ENCODE measurements around the gene PADI3.

The PADI3 gene

GRCh38 chr1:17208546-17208945 lies 40.4 kb upstream of the PADI3 start:
- H3K27ac ChIP-seq (ENCODE audit: low read length), result no peak overlapping the region

GRCh38 chr1:17209430-17209829 lies 39.5 kb upstream of the PADI3 start:
- H3K9me3 ChIP-seq (ENCODE audit: control insufficient read depth in 1 of 2, low read length in 2 of 2), result no peaks in the 10 kb centered on the region
- no peaks in the 10 kb centered on the region for H3K36me3 ChIP-seq (ENCODE audit: control insufficient read depth in 1 of 2, insufficient read depth in 2 of 2, low read length in 2 of 2)
- no peak overlapping the region for H3K4me3 ChIP-seq (ENCODE audit: low read depth in 1 of 2, low read length in 2 of 2)
- no peak overlapping the region for H3K27ac ChIP-seq (ENCODE audit: low read length)
- peaks cover 5% of the 10 kb centered on the region for H3K27me3 ChIP-seq (ENCODE audit: low read depth, low read length)
- H3K4me1 ChIP-seq (ENCODE audit: control insufficient read depth in 1 of 2, insufficient read depth in 2 of 2, low read length in 2 of 2), result peaks cover 0 to 9% of the 10 kb centered on the region in 2 donors

More at GRCh38 chr1:17208546-17208945, 40.4 kb upstream of the PADI3 start:
- Histone ChIP-seq H3K4me3 (ENCODE audit: low read depth in 1 of 2, low read length in 2 of 2) (no peak overlapping the region), H3K9me3 (ENCODE audit: control insufficient read depth in 1 of 2, low read length in 2 of 2) (no peaks in the 10 kb centered on the region), H3K4me1 (ENCODE audit: control insufficient read depth in 1 of 2, insufficient read depth in 2 of 2, low read length in 2 of 2) (peaks cover 0 to 9% of the 10 kb centered on the region in 2 donors), H3K27me3 (ENCODE audit: low read depth, low read length) (peaks cover 5% of the 10 kb centered on the region), H3K36me3 (ENCODE audit: control insufficient read depth in 1 of 2, insufficient read depth in 2 of 2, low read length in 2 of 2) (no peaks in the 10 kb centered on the region)

- Histone ChIP-seq H3K9me3 (ENCODE audit: control insufficient read depth in 1 of 2, low read length in 2 of 2) (no peaks in the 10 kb centered on the region), H3K27ac (ENCODE audit: low read length) (no peak overlapping the region), H3K4me3 (ENCODE audit: low read depth in 1 of 2, low read length in 2 of 2) (no peak overlapping the region), H3K36me3 (ENCODE audit: control insufficient read depth in 1 of 2, insufficient read depth in 2 of 2, low read length in 2 of 2) (no peaks in the 10 kb centered on the region), H3K27me3 (ENCODE audit: low read depth, low read length) (peaks cover 5% of the 10 kb centered on the region), H3K4me1 (ENCODE audit: control insufficient read depth in 1 of 2, insufficient read depth in 2 of 2, low read length in 2 of 2) (peaks cover 0 to 9% of the 10 kb centered on the region in 2 donors)
Observed at GRCh38 chr1:17210176-17210575, 38.7 kb upstream of the PADI3 start.

GRCh38 chr1:17211377-17211776 lies 37.5 kb upstream of the PADI3 start:
- Histone ChIP-seq H3K9me3 (ENCODE audit: control insufficient read depth in 1 of 2, low read length in 2 of 2) (no peaks in the 10 kb centered on the region), H3K4me1 (ENCODE audit: control insufficient read depth in 1 of 2, insufficient read depth in 2 of 2, low read length in 2 of 2) (peaks cover 0 to 9% of the 10 kb centered on the region in 2 donors), H3K27ac (ENCODE audit: low read length) (no peak overlapping the region), H3K4me3 (ENCODE audit: low read depth in 1 of 2, low read length in 2 of 2) (no peak overlapping the region), H3K36me3 (ENCODE audit: control insufficient read depth in 1 of 2, insufficient read depth in 2 of 2, low read length in 2 of 2) (no peaks in the 10 kb centered on the region), H3K27me3 (ENCODE audit: low read depth, low read length) (peaks cover 5% of the 10 kb centered on the region)

- Histone ChIP-seq H3K27ac (ENCODE audit: low read length) (no peak overlapping the region), H3K4me3 (ENCODE audit: low read depth in 1 of 2, low read length in 2 of 2) (no peak overlapping the region), H3K9me3 (ENCODE audit: control insufficient read depth in 1 of 2, low read length in 2 of 2) (no peaks in the 10 kb centered on the region), H3K4me1 (ENCODE audit: control insufficient read depth in 1 of 2, insufficient read depth in 2 of 2, low read length in 2 of 2) (peaks cover 0 to 9% of the 10 kb centered on the region in 2 donors), H3K27me3 (ENCODE audit: low read depth, low read length) (peaks cover 5% of the 10 kb centered on the region), H3K36me3 (ENCODE audit: control insufficient read depth in 1 of 2, insufficient read depth in 2 of 2, low read length in 2 of 2) (no peaks in the 10 kb centered on the region)
Observed at GRCh38 chr1:17212009-17212408, 36.9 kb upstream of the PADI3 start.

GRCh38 chr1:17212487-17213121 lies 36.3 kb upstream of the PADI3 start:
- no peaks in the 10 kb centered on the region for H3K9me3 ChIP-seq (ENCODE audit: control insufficient read depth in 1 of 2, low read length in 2 of 2)
- no peak overlapping the region for H3K4me3 ChIP-seq (ENCODE audit: low read depth in 1 of 2, low read length in 2 of 2)
- H3K27ac ChIP-seq (ENCODE audit: low read length), result no peak overlapping the region
- H3K27me3 ChIP-seq (ENCODE audit: low read depth, low read length), result peaks cover 5% of the 10 kb centered on the region
- no peaks in the 10 kb centered on the region for H3K36me3 ChIP-seq (ENCODE audit: control insufficient read depth in 1 of 2, insufficient read depth in 2 of 2, low read length in 2 of 2)
- H3K4me1 ChIP-seq (ENCODE audit: control insufficient read depth in 1 of 2, insufficient read depth in 2 of 2, low read length in 2 of 2), result peaks cover 0 to 9% of the 10 kb centered on the region in 2 donors

GRCh38 chr1:17213148-17213781 lies 35.6 kb upstream of the PADI3 start:
- H3K27me3 ChIP-seq (ENCODE audit: low read depth, low read length), result peaks cover 5% of the 10 kb centered on the region
- no peaks in the 10 kb centered on the region for H3K9me3 ChIP-seq (ENCODE audit: control insufficient read depth in 1 of 2, low read length in 2 of 2)
- no peak overlapping the region for H3K27ac ChIP-seq (ENCODE audit: low read length)
- peaks cover 0 to 9% of the 10 kb centered on the region in 2 donors for H3K4me1 ChIP-seq (ENCODE audit: control insufficient read depth in 1 of 2, insufficient read depth in 2 of 2, low read length in 2 of 2)
- H3K36me3 ChIP-seq (ENCODE audit: control insufficient read depth in 1 of 2, insufficient read depth in 2 of 2, low read length in 2 of 2), result no peaks in the 10 kb centered on the region
- no peak overlapping the region for H3K4me3 ChIP-seq (ENCODE audit: low read depth in 1 of 2, low read length in 2 of 2)

GRCh38 chr1:17213782-17214148 lies 35.1 kb upstream of the PADI3 start:
- H3K36me3 ChIP-seq (ENCODE audit: control insufficient read depth in 1 of 2, insufficient read depth in 2 of 2, low read length in 2 of 2), result no peaks in the 10 kb centered on the region
- no peak overlapping the region for H3K4me3 ChIP-seq (ENCODE audit: low read depth in 1 of 2, low read length in 2 of 2)
- H3K27me3 ChIP-seq (ENCODE audit: low read depth, low read length), result peaks cover 5% of the 10 kb centered on the region
- no peak overlapping the region for H3K27ac ChIP-seq (ENCODE audit: low read length)
- no peaks in the 10 kb centered on the region for H3K9me3 ChIP-seq (ENCODE audit: control insufficient read depth in 1 of 2, low read length in 2 of 2)
- peaks cover 0 to 9% of the 10 kb centered on the region in 2 donors for H3K4me1 ChIP-seq (ENCODE audit: control insufficient read depth in 1 of 2, insufficient read depth in 2 of 2, low read length in 2 of 2)

GRCh38 chr1:17214876-17215544 lies 33.9 kb upstream of the PADI3 start:
- Histone ChIP-seq H3K36me3 (ENCODE audit: control insufficient read depth in 1 of 2, insufficient read depth in 2 of 2, low read length in 2 of 2) (no peaks in the 10 kb centered on the region), H3K9me3 (ENCODE audit: control insufficient read depth in 1 of 2, low read length in 2 of 2) (no peaks in the 10 kb centered on the region), H3K4me1 (ENCODE audit: control insufficient read depth in 1 of 2, insufficient read depth in 2 of 2, low read length in 2 of 2) (peaks cover 0 to 9% of the 10 kb centered on the region in 2 donors), H3K27ac (ENCODE audit: low read length) (no peak overlapping the region), H3K4me3 (ENCODE audit: low read depth in 1 of 2, low read length in 2 of 2) (no peak overlapping the region), H3K27me3 (ENCODE audit: low read depth, low read length) (peaks cover 5% of the 10 kb centered on the region)

GRCh38 chr1:17215545-17215890 lies 33.4 kb upstream of the PADI3 start:
- peaks cover 0 to 9% of the 10 kb centered on the region in 2 donors for H3K4me1 ChIP-seq (ENCODE audit: control insufficient read depth in 1 of 2, insufficient read depth in 2 of 2, low read length in 2 of 2)
- peaks cover 5% of the 10 kb centered on the region for H3K27me3 ChIP-seq (ENCODE audit: low read depth, low read length)
- H3K36me3 ChIP-seq (ENCODE audit: control insufficient read depth in 1 of 2, insufficient read depth in 2 of 2, low read length in 2 of 2), result no peaks in the 10 kb centered on the region
- no peak overlapping the region for H3K27ac ChIP-seq (ENCODE audit: low read length)
- no peak overlapping the region for H3K4me3 ChIP-seq (ENCODE audit: low read depth in 1 of 2, low read length in 2 of 2)
- H3K9me3 ChIP-seq (ENCODE audit: control insufficient read depth in 1 of 2, low read length in 2 of 2), result no peaks in the 10 kb centered on the region

- Histone ChIP-seq H3K27ac (ENCODE audit: low read length) (no peak overlapping the region), H3K4me1 (ENCODE audit: control insufficient read depth in 1 of 2, insufficient read depth in 2 of 2, low read length in 2 of 2) (peaks cover 0 to 9% of the 10 kb centered on the region in 2 donors)
Observed at GRCh38 chr1:17216078-17216477, 32.8 kb upstream of the PADI3 start.

More at GRCh38 chr1:17216078-17216477, 32.8 kb upstream of the PADI3 start:
- Histone ChIP-seq H3K9me3 (ENCODE audit: control insufficient read depth in 1 of 2, low read length in 2 of 2) (no peaks in the 10 kb centered on the region), H3K27me3 (ENCODE audit: low read depth, low read length) (peaks cover 5% of the 10 kb centered on the region), H3K4me3 (ENCODE audit: low read depth in 1 of 2, low read length in 2 of 2) (no peak overlapping the region), H3K36me3 (ENCODE audit: control insufficient read depth in 1 of 2, insufficient read depth in 2 of 2, low read length in 2 of 2) (no peaks in the 10 kb centered on the region)

All from muscle layer of duodenum (tissue), 2 donors.